IMR-90 (cell line): ENCODE measurements around the gene ACKR2. TPM values are rescaled to one million over a fixed set of nuclear protein-coding genes. Genes with fewer than 3 reads are reported as not detected.

Source experiments
- ATAC-seq: fragments of 200-7000 bp; cut with Tn5 transposase; 2 replicates; pipeline ENCODE4 v1.9.1; 2020; ENCODE audit warnings: low read depth, mild to moderate bottlenecking, moderate library complexity
- BruUV-seq: library from RNA; stranded (reverse); fragments of 400-500 nt; replicated peaks from 2 replicates; lab custom pipeline; 2021; lab: Mats Ljungman, UMichigan
- CTCF ChIA-PET: fragments of 300-600 bp; formaldehyde crosslinking; extraction: SDS; loops from one replicate; lab custom pipeline; 2021; ENCODE audit warnings: antibody characterized with exemption; lab: Yijun Ruan, JAX
- POLR2A ChIA-PET: fragments of 300-600 bp; sonication (Branson Sonifier 250); formaldehyde crosslinking; loops from one replicate; lab custom pipeline; 2022; ENCODE audit warnings: antibody characterized with exemption; ENCODE audit not compliant: unreplicated experiment; lab: Charles Lee
- DNase-seq: peaks from one replicate; pipeline ENCODE4 v3.0.0; 2013
- H2AFZ ChIP-seq: replicated peaks from 2 replicates; pipeline ENCODE3; 2013; ENCODE audit warnings: low read length, mild to moderate bottlenecking; ENCODE audit not compliant: poor library complexity
- H2AK5ac ChIP-seq: 2 replicates; pipeline ENCODE4 v1.6.1; 2013; ENCODE audit warnings: low read depth, low read length, inconsistent platforms
- H2AK9ac ChIP-seq: replicated peaks from 2 replicates; pipeline ENCODE3; 2013; ENCODE audit warnings: mild to moderate bottlenecking, low read depth, low read length, moderate library complexity; ENCODE audit not compliant: poor library complexity
- H2BK120ac ChIP-seq: 2 replicates; pipeline ENCODE4 v1.6.1; 2013; ENCODE audit warnings: low read depth, low read length, inconsistent platforms
- H2BK15ac ChIP-seq: 3 replicates; pipeline ENCODE4 v1.6.1; 2013; ENCODE audit warnings: low read depth, low read length, inconsistent platforms
- H2BK20ac ChIP-seq: 2 replicates; pipeline ENCODE4 v1.6.1; 2013; ENCODE audit warnings: low read depth, mild to moderate bottlenecking, inconsistent platforms, low read length, moderate library complexity
- H2BK5ac ChIP-seq: 2 replicates; pipeline ENCODE4 v1.6.1; 2013; ENCODE audit warnings: mild to moderate bottlenecking, low read depth, low read length, inconsistent platforms; ENCODE audit not compliant: poor library complexity, severe bottlenecking
- H3K14ac ChIP-seq: replicated peaks from 2 replicates; pipeline ENCODE4 v1.6.1; 2013; ENCODE audit warnings: low read depth, low read length, inconsistent platforms
- H3K18ac ChIP-seq: 2 replicates; pipeline ENCODE4 v1.6.1; 2013; ENCODE audit warnings: low read depth, low read length, control low read depth
- H3K23ac ChIP-seq: 2 replicates; pipeline ENCODE4 v1.6.1; 2013; ENCODE audit warnings: low read depth, low read length, inconsistent platforms
- H3K27ac ChIP-seq: 2 replicates; pipeline ENCODE4 v1.5.1; 2013; ENCODE audit warnings: mild to moderate bottlenecking, control low read depth, low read length; ENCODE audit not compliant: insufficient read depth
- H3K27me3 ChIP-seq: 2 replicates; pipeline ENCODE4 v1.6.1; 2013; ENCODE audit warnings: low read length; ENCODE audit not compliant: control insufficient read depth, insufficient read depth
- H3K36me3 ChIP-seq: 2 replicates; pipeline ENCODE4 v1.6.1; 2013; ENCODE audit warnings: low read length, mixed read lengths; ENCODE audit not compliant: control insufficient read depth, insufficient read depth
- H3K4ac ChIP-seq: 2 replicates; pipeline ENCODE4 v1.6.1; 2013; ENCODE audit warnings: low read depth, low read length, inconsistent platforms
- H3K4me1 ChIP-seq: 2 replicates; pipeline ENCODE4 v1.6.1; 2013; ENCODE audit warnings: low read length, mixed read lengths; ENCODE audit not compliant: control insufficient read depth, insufficient read depth
- H3K4me2 ChIP-seq: 2 replicates; pipeline ENCODE4 v1.6.1; 2013; ENCODE audit warnings: low read depth, mild to moderate bottlenecking, control low read depth, low read length, moderate library complexity
- H3K4me3 ChIP-seq: 2 replicates; pipeline ENCODE4 v1.5.1; 2013; ENCODE audit warnings: low read depth, mild to moderate bottlenecking, control low read depth, low read length, moderate library complexity; ENCODE audit not compliant: insufficient read depth
- H3K56ac ChIP-seq: 2 replicates; pipeline ENCODE4 v1.6.1; 2013; ENCODE audit warnings: low read length, inconsistent platforms; ENCODE audit not compliant: insufficient read depth; ENCODE audit errors: extremely low read depth
- H3K79me1 ChIP-seq, 2 experiments: 2 replicates each; pipeline ENCODE4 v1.6.1; 2013; ENCODE audit warnings: low read length in 2 of 2, inconsistent platforms in 1 of 2, low read depth in 1 of 2
- H3K9ac ChIP-seq: 2 replicates; pipeline ENCODE4 v1.6.1; 2013; ENCODE audit warnings: low read depth, low read length, control low read depth
- H3K9me1 ChIP-seq: 2 replicates; pipeline ENCODE4 v1.6.1; 2013; ENCODE audit warnings: low read length, inconsistent platforms; ENCODE audit not compliant: insufficient read depth
- H3K9me3 ChIP-seq: 2 replicates; pipeline ENCODE4 v1.6.1; 2013; ENCODE audit warnings: low read length; ENCODE audit not compliant: control insufficient read depth, insufficient read depth
- H4K20me1 ChIP-seq: 2 replicates; pipeline ENCODE4 v1.6.1; 2013; ENCODE audit warnings: low read length, inconsistent platforms; ENCODE audit not compliant: insufficient read depth
- H4K5ac ChIP-seq: 2 replicates; pipeline ENCODE4 v1.6.1; 2013; ENCODE audit warnings: mild to moderate bottlenecking, low read depth, low read length, control low read depth
- H4K8ac ChIP-seq, 2 experiments: 2 replicates each; pipeline ENCODE4 v1.6.1; 2013; ENCODE audit warnings: low read depth in 2 of 2, low read length in 2 of 2, control low read depth in 1 of 2, inconsistent platforms in 1 of 2
- H4K91ac ChIP-seq: 2 replicates; pipeline ENCODE4 v1.6.1; 2013; ENCODE audit warnings: low read depth, low read length, inconsistent platforms; ENCODE audit not compliant: insufficient read depth
- CEBPB ChIP-seq: IDR thresholded peaks from 2 replicates; pipeline ENCODE4 v1.6.1; 2012; ENCODE audit warnings: low read depth, low read length, improper control_type of control experiment
- CTCF ChIP-seq: conservative IDR thresholded peaks from 2 replicates; pipeline ENCODE4 v1.5.1; 2012; ENCODE audit warnings: mild to moderate bottlenecking, low read depth, low read length, improper control_type of control experiment
- MAFK ChIP-seq: IDR thresholded peaks from 2 replicates; pipeline ENCODE4 v1.6.1; 2012; ENCODE audit warnings: low read depth, low read length, improper control_type of control experiment
- MAZ ChIP-seq: IDR thresholded peaks from 2 replicates; pipeline ENCODE4 v1.6.1; 2012; ENCODE audit warnings: low read depth, mild to moderate bottlenecking, low read length, improper control_type of control experiment, moderate library complexity, borderline replicate concordance
- NFE2L2 ChIP-seq: fragments of 150-350 bp; IDR thresholded peaks from 2 replicates; pipeline ENCODE4 v1.6.1; 2016; ENCODE audit warnings: low read depth, mild to moderate bottlenecking, low read length
- RAD21 ChIP-seq: IDR thresholded peaks from 2 replicates; pipeline ENCODE4 v1.6.1; 2012; ENCODE audit warnings: low read length, improper control_type of control experiment
- RCOR1 ChIP-seq: IDR thresholded peaks from 2 replicates; pipeline ENCODE4 v1.6.1; 2012; ENCODE audit warnings: mild to moderate bottlenecking, low read length, improper control_type of control experiment; ENCODE audit not compliant: insufficient replicate concordance
- RFX5 ChIP-seq: IDR thresholded peaks from 2 replicates; pipeline ENCODE4 v1.8.0; 2012; ENCODE audit warnings: low read depth, mild to moderate bottlenecking, low read length, moderate library complexity
- SMC3 ChIP-seq: fragments of 150-350 bp; IDR thresholded peaks from 2 replicates; pipeline ENCODE4 v1.6.1; 2016; ENCODE audit warnings: low read depth, mild to moderate bottlenecking, antibody characterized with exemption, low read length, moderate library complexity
- WGBS, 2 experiments: methylation state at CpG; one replicate each; pipeline versions ENCODE4 v1.1.5 to v1.1.7; 2013; ENCODE audit warnings: missing lambda C conversion rate in 2 of 2; ENCODE audit not compliant: insufficient read length in 1 of 2; ENCODE audit errors: extremely low coverage in 2 of 2; 5-methylcytosine and 5-hydroxymethylcytosine counted together
- dilution Hi-C: fragments of 300-500 bp; cut with HindIII; formaldehyde crosslinking; loops from one replicate; pipeline ENCODE4 v1.14.3; 2018; ENCODE audit warnings: low sequenced_read_pairs; ENCODE audit not compliant: unreplicated experiment
- in situ Hi-C: fragments of 300-500 bp; cut with MboI; formaldehyde crosslinking; loops from 3 replicates; pipeline ENCODE4 v1.14.3; 2019; ENCODE audit warnings: low sequenced_read_pairs, inconsistent platforms, mixed read lengths
- intact Hi-C: fragments of 100-400 bp; cut with micrococcal nuclease; formaldehyde crosslinking; loops from 2 replicates; pipeline ENCODE4 v1.10.0; 2022
- polyA plus RNA-seq, 3 experiments: library from polyadenylated mRNA; depleted of rRNA; stranded (reverse); fragments of >200 nt; gene quantifications; 2 replicates each; pipeline ENCODE4 v1.2.3, GENCODE V29; 2012; ENCODE audit warnings: low replicate concordance in 1 of 3
- total RNA-seq: library from RNA; depleted of rRNA; stranded (reverse); fragments of >200 nt; gene quantifications from 2 replicates; pipeline ENCODE4 v1.2.3, GENCODE V29; 2012

The ACKR2 gene
- total and polyA plus RNA-seq, 2 of the 4 experiments (the other 2 are of a cell fraction), result 0.10 TPM; not detected in 1

DNA sequence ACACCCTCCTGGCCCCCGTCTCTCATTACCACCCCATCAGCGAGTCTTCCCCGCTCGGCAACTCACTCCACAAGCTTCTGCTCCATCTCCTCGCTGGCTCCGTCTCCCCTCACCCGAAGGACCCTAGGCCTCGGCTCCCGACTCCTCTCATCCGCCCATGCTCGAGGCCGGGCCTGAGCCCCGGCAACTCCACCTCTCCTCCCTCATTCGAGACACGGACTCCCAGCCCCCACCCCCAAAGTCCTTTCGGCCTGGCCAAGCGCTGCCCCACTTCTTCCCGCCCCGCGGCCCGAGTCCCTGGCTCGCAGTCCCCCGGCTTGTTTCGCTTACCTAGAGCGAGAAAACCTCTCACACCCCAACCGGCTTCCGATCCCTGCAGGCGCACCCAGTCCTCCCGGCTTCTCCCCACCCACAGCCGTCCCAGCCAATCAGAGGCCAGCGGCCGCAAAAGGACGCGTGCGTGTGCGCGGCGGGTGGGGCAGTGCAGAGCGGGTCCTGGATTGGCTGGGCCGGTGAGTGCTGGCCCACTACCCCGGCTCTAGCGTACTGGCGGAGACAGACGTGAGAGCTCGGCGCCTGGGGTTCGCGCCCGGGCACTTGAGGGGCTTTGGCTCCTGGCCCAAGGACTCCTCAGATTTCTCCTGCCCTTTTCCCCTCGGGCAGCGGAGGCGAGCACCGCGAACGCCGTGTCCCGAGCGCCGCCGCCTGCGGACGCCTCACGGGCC, 5.0 kb upstream of the ACKR2 start, which contains the start of gene HIGD1A (continued):
- TF ChIP-seq RCOR1, result no peak

DNA sequence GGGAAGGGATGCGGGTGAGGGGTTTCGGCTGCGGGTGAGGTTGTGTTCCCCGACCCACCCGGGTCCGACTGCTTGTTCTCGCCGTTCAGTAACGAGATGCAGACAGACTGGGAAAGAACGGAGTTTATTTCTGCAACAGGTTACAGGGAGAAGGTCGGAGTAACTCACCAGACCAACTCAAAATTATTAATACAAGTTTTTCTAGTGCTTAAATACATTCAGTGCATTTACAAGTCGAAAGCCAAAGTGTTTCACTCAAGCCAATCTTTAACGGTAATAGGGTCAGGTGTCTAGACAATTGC, 4.5 kb upstream of the ACKR2 start:
- peaks cover 22% of the 10 kb centered on the region for H4K20me1 ChIP-seq
- H2BK15ac ChIP-seq, result no peak overlapping the region
- peak overlapping the region; percentile 94 for H2AFZ ChIP-seq
- BruUV-seq, result no TSS peak
- TF ChIP-seq CEBPB, result no peak
- TF ChIP-seq MAFK, result no peak
- no peak for TF ChIP-seq RAD21
- no peak for TF ChIP-seq NFE2L2
- no peak for TF ChIP-seq CTCF
- TF ChIP-seq MAZ, result no peak
- no peak for TF ChIP-seq RFX5
- no peak for TF ChIP-seq SMC3
- no peak overlapping the region for H4K91ac ChIP-seq
- H3K4me2 ChIP-seq, result peak overlapping the region; percentile 96
- H2BK120ac ChIP-seq, result peak overlapping the region; percentile 40; the same call in 1 of the 2 replicates
- intact Hi-C loops, result no loop called here
- no peak overlapping the region for H3K56ac ChIP-seq
- DNase-seq (no peak), ATAC-seq (peak; percentile 12)
- H2BK5ac ChIP-seq, result no peak overlapping the region
- H2BK20ac ChIP-seq, result no peak overlapping the region
- peak overlapping the region; percentile 77 to 79; a peak in 3 of 4 replicates for H4K8ac ChIP-seq
- no peaks in the 10 kb centered on the region for H3K9me3 ChIP-seq
- H3K27ac ChIP-seq, result peak overlapping the region; percentile 12; the same call in 1 of the 2 replicates
- no peak overlapping the region for H2AK5ac ChIP-seq
- peak overlapping the region; percentile 7 for H2AK9ac ChIP-seq
- dilution Hi-C loops, result no loop called here
- H3K4me1 ChIP-seq, result peaks cover 3% of the 10 kb centered on the region; the same call in 1 of the 2 replicates
- H3K4ac ChIP-seq, result peak overlapping the region; percentile 29; the same call in 1 of the 2 replicates
- no CpG with 5 or more reads among the region's 13 CpGs for WGBS, 2 experiments
- ChIA-PET POLR2A (interaction anchor here (0.5 kb wide), 1 partner anchor 16 kb away, joined by 4 read pairs; no protein-coding TSS in a partner anchor), CTCF (interaction anchor here (1.2 kb wide), 1 partner anchor 27 kb away, joined by 3 read pairs; no protein-coding TSS in a partner anchor)
- peak overlapping the region; percentile 83 for H3K4me3 ChIP-seq
- peaks cover 18 to 33% of the 10 kb centered on the region in 2 experiments for H3K79me1 ChIP-seq
- no peaks in the 10 kb centered on the region for H3K36me3 ChIP-seq
- H4K5ac ChIP-seq, result peak overlapping the region; percentile 33; the same call in 1 of the 2 replicates
- H3K27me3 ChIP-seq, result peaks cover 2% of the 10 kb centered on the region; the same call in 1 of the 2 replicates
- H3K9ac ChIP-seq, result peak overlapping the region; percentile 51
- peaks cover 3% of the 10 kb centered on the region for H3K9me1 ChIP-seq
- no peak overlapping the region for H3K14ac ChIP-seq
- in situ Hi-C loops, result no loop called here
- H3K23ac ChIP-seq, result no peak overlapping the region
- no peak overlapping the region for H3K18ac ChIP-seq
